Parathyroid adenoma (tissue), 2 donors: ENCODE data around the gene MBNL1.

Experiments
- H2AFZ ChIP-seq: fragments of 300-600 bp; sonication (generic); one replicate; pipeline ENCODE4 v1.7.0; 2017; ENCODE audit warnings: antibody characterized with exemption, mild to moderate bottlenecking
- H3K27ac ChIP-seq: fragments of 300-600 bp; sonication (generic); one replicate; pipeline ENCODE4 v1.7.0; 2017
- H3K27me3 ChIP-seq: fragments of 300-600 bp; sonication (generic); one replicate; pipeline ENCODE4 v1.7.0; 2017; ENCODE audit warnings: low read length; ENCODE audit not compliant: control insufficient read depth, insufficient read depth
- H3K36me3 ChIP-seq: fragments of 300-600 bp; sonication (generic); one replicate; pipeline ENCODE4 v1.7.0; 2017; ENCODE audit warnings: low read length; ENCODE audit not compliant: control insufficient read depth, insufficient read depth
- H3K4me1 ChIP-seq: fragments of 300-600 bp; sonication (generic); one replicate; pipeline ENCODE4 v1.7.0; 2017; ENCODE audit warnings: control low read depth
- H3K4me2 ChIP-seq: fragments of 300-600 bp; sonication (generic); one replicate; pipeline ENCODE4 v1.7.0; 2017; ENCODE audit warnings: low read length
- H3K4me3 ChIP-seq: fragments of 300-600 bp; sonication (generic); one replicate; pipeline ENCODE4 v1.7.0; 2017; ENCODE audit warnings: low read depth, low read length
- H3K79me2 ChIP-seq: fragments of 300-600 bp; sonication (generic); one replicate; pipeline ENCODE4 v1.7.0; 2017; ENCODE audit warnings: control low read depth
- H3K9ac ChIP-seq: fragments of 300-600 bp; sonication (generic); one replicate; pipeline ENCODE4 v1.7.0; 2017; ENCODE audit warnings: mild to moderate bottlenecking
- H3K9me3 ChIP-seq: fragments of 300-600 bp; sonication (generic); one replicate; pipeline ENCODE4 v1.7.0; 2017; ENCODE audit warnings: low read length; ENCODE audit not compliant: control insufficient read depth
- CTCF ChIP-seq: fragments of 300-600 bp; sonication (generic); IDR thresholded peaks from one replicate; pipeline ENCODE4 v1.7.0; 2017; ENCODE audit warnings: antibody characterized with exemption, mild to moderate bottlenecking
- donor health status: primary hyperparathyroidism.

The MBNL1 gene

GRCh38 chr3:152225201-152225600 is 43.5 kb upstream of the MBNL1 start:
- H3K36me3 ChIP-seq = no peaks in the 10 kb centered on the region
- H3K27ac ChIP-seq = no peak overlapping the region
- H2AFZ ChIP-seq = no peak overlapping the region
- H3K9ac ChIP-seq = no peak overlapping the region
- H3K4me3 ChIP-seq = no peak overlapping the region
- no peak for TF ChIP-seq CTCF
- H3K9me3 ChIP-seq = no peaks in the 10 kb centered on the region
- H3K79me2 ChIP-seq = no peaks in the 10 kb centered on the region
- no peaks in the 10 kb centered on the region for H3K4me1 ChIP-seq
- H3K27me3 ChIP-seq = no peaks in the 10 kb centered on the region
- no peak overlapping the region for H3K4me2 ChIP-seq

GRCh38 chr3:152226176-152226575 is 42.6 kb upstream of the MBNL1 start:
- Histone ChIP-seq H3K4me1 (no peaks in the 10 kb centered on the region), H3K79me2 (no peaks in the 10 kb centered on the region), H3K27me3 (no peaks in the 10 kb centered on the region), H3K9me3 (no peaks in the 10 kb centered on the region), H3K4me2 (no peak overlapping the region), H3K27ac (no peak overlapping the region), H3K9ac (no peak overlapping the region), H3K36me3 (no peaks in the 10 kb centered on the region), H3K4me3 (no peak overlapping the region), H2AFZ (no peak overlapping the region)
- TF ChIP-seq CTCF = no peak

GRCh38 chr3:152227027-152227426 is 41.7 kb upstream of the MBNL1 start:
- no peaks in the 10 kb centered on the region for H3K79me2 ChIP-seq
- H3K9ac ChIP-seq = no peak overlapping the region
- H3K27ac ChIP-seq = no peak overlapping the region
- H2AFZ ChIP-seq = no peak overlapping the region
- no peaks in the 10 kb centered on the region for H3K36me3 ChIP-seq
- TF ChIP-seq CTCF = no peak
- no peak overlapping the region for H3K4me3 ChIP-seq
- H3K27me3 ChIP-seq = no peaks in the 10 kb centered on the region
- no peak overlapping the region for H3K4me2 ChIP-seq
- no peaks in the 10 kb centered on the region for H3K9me3 ChIP-seq
- H3K4me1 ChIP-seq = no peaks in the 10 kb centered on the region

GRCh38 chr3:152229692-152230091 is 39.0 kb upstream of the MBNL1 start:
- Histone ChIP-seq H3K4me3 (no peak overlapping the region), H3K36me3 (no peaks in the 10 kb centered on the region), H3K4me2 (no peak overlapping the region), H3K4me1 (no peaks in the 10 kb centered on the region), H2AFZ (no peak overlapping the region), H3K79me2 (no peaks in the 10 kb centered on the region), H3K27ac (no peak overlapping the region), H3K9ac (no peak overlapping the region), H3K9me3 (no peaks in the 10 kb centered on the region), H3K27me3 (no peaks in the 10 kb centered on the region)
- TF ChIP-seq CTCF = peak; percentile 31

GRCh38 chr3:152230370-152230769 is 38.4 kb upstream of the MBNL1 start:
- no peaks in the 10 kb centered on the region for H3K4me1 ChIP-seq
- TF ChIP-seq CTCF = no peak
- no peaks in the 10 kb centered on the region for H3K36me3 ChIP-seq
- H3K9ac ChIP-seq = no peak overlapping the region
- no peak overlapping the region for H2AFZ ChIP-seq
- no peaks in the 10 kb centered on the region for H3K9me3 ChIP-seq
- no peak overlapping the region for H3K4me3 ChIP-seq
- no peaks in the 10 kb centered on the region for H3K27me3 ChIP-seq
- H3K27ac ChIP-seq = no peak overlapping the region
- no peak overlapping the region for H3K4me2 ChIP-seq
- H3K79me2 ChIP-seq = no peaks in the 10 kb centered on the region
